ENCODE data around the gene PPP1R36.
"Not testable (repeated sequence)": the region's sequence is repeated elsewhere in the genome, so short reads cannot be mapped to it uniquely, and the experiment has no call there.

- TF ChIP-seq POLR2AphosphoS5 (IDR thresholded peaks at IDR 0.05); CTCF (IDR thresholded peaks at IDR 0.05 in 8 of 11, conservative IDR thresholded peaks at IDR 0.05 in 3 of 11); POLR2A (IDR thresholded peaks at IDR 0.05): not testable (repeated sequence)
Measured at GRCh38 chr14:64558216-64558615, 8.5 kb downstream of the PPP1R36 start.
